HepG2 (cell line): ENCODE measurements around the gene TMEM19. TPM values are rescaled to one million over a fixed set of nuclear protein-coding genes. Genes with fewer than 3 reads are reported as not detected.
A peak's percentile ranks its signal among the peaks of the same experiment; 100 is the strongest.

Source experiments
- ARID3A ChIP-seq: IDR thresholded peaks from 2 replicates; pipeline ENCODE4 v1.6.1; 2012; ENCODE audit warnings: low read depth, low read length, improper control_type of control experiment
- ARID5B ChIP-seq: IDR thresholded peaks from 2 replicates; pipeline ENCODE4 v1.4.0; 2020; ENCODE audit warnings: mild to moderate bottlenecking, missing genetic modification reagents
- DPF2 ChIP-seq: sonication (generic); formaldehyde crosslinking; IDR thresholded peaks from 2 replicates; pipeline ENCODE4 v1.4.0; 2020; ENCODE audit warnings: mild to moderate bottlenecking, low read depth, missing genetic modification reagents, borderline replicate concordance
- FOXA1 ChIP-seq, 2 experiments: fragments of 450-650 bp in 1 of 2; sonication (generic) in 1 of 2; formaldehyde crosslinking in 1 of 2; IDR thresholded peaks; 2 replicates each; pipeline versions ENCODE4 v1.4.0 to v1.6.1; 2016 to 2020; ENCODE audit warnings: missing genetic modification reagents in 1 of 2
- FOXJ3 ChIP-seq: sonication (generic); formaldehyde crosslinking; IDR thresholded peaks from 2 replicates; pipeline ENCODE4 v1.4.0; 2020; ENCODE audit warnings: missing genetic modification reagents, mild to moderate bottlenecking, borderline replicate concordance
- FOXK2 ChIP-seq: fragments of 450-650 bp; IDR thresholded peaks from 2 replicates; pipeline ENCODE4 v1.6.1; 2016
- MLXIP ChIP-seq: sonication (generic); formaldehyde crosslinking; IDR thresholded peaks from 2 replicates; pipeline ENCODE4 v1.9.0; 2021; ENCODE audit warnings: missing genetic modification reagents, borderline replicate concordance
- NFE2L1 ChIP-seq: sonication (generic); formaldehyde crosslinking; IDR thresholded peaks from 2 replicates; pipeline ENCODE4 v1.4.0; 2020; ENCODE audit warnings: missing genetic modification reagents, mild to moderate bottlenecking, borderline replicate concordance
- NR2F6 ChIP-seq, 2 experiments: IDR thresholded peaks; 2 replicates each; pipeline ENCODE4 v1.6.1; 2016; ENCODE audit warnings: antibody characterized with exemption in 1 of 2, mild to moderate bottlenecking in 1 of 2
- STAT5B ChIP-seq: sonication (generic); formaldehyde crosslinking; IDR thresholded peaks from 2 replicates; pipeline ENCODE4 v1.4.0; 2020; ENCODE audit warnings: missing genetic modification reagents
- USF2 ChIP-seq, 2 experiments: sonication (generic) in 1 of 2; formaldehyde crosslinking in 1 of 2; IDR thresholded peaks; 2 replicates each; pipeline versions ENCODE4 v1.5.1 to v1.6.1; 2011 to 2020; ENCODE audit warnings: borderline replicate concordance in 1 of 2, low read depth in 1 of 2, low read length in 1 of 2, mild to moderate bottlenecking in 1 of 2, missing genetic modification reagents in 1 of 2, moderate library complexity in 1 of 2
- polyA plus RNA-seq, 8 experiments: library from polyadenylated mRNA; depleted of rRNA in 3 of 8; stranded (reverse) in 7 of 8; unstranded in 1 of 8; fragments of >200 nt; fragmentation: Illumina TruSeq in 4 of 8; extraction: Trizol in 4 of 8; gene quantifications; 2 replicates each; pipeline versions ENCODE4 v1.2.1 to v1.2.3, GENCODE V29; 2011 to 2016; ENCODE audit warnings: low read depth in 4 of 8, missing spikeins in 1 of 8, mixed read lengths in 1 of 8; ENCODE audit not compliant: insufficient read depth in 1 of 8
- total RNA-seq, 5 experiments: library from RNA; depleted of rRNA; stranded (reverse); fragments of >200 nt; fragmentation: Illumina TruSeq; extraction: Trizol; gene quantifications; 2 replicates each; pipeline ENCODE4 v1.2.3, GENCODE V29; 2016; ENCODE audit warnings: low read depth in 1 of 5
- TF ChIP-seq, protein P1 (sequence below): sonication (generic); formaldehyde crosslinking; IDR thresholded peaks from 2 replicates; pipeline ENCODE4 v1.8.1; 2023; ENCODE audit warnings: missing genetic modification reagents, mild to moderate bottlenecking, borderline replicate concordance
- TF ChIP-seq, protein P2 (sequence below): sonication (generic); formaldehyde crosslinking; IDR thresholded peaks from 2 replicates; pipeline ENCODE4 v1.4.0; 2020; ENCODE audit warnings: missing genetic modification reagents, borderline replicate concordance

The TMEM19 gene
- total and polyA plus RNA-seq, 2 of the 13 experiments (the other 11 are each of a cell fraction or from before 2014, with no cell fraction given): 16.9 to 22.5 TPM

DNA sequence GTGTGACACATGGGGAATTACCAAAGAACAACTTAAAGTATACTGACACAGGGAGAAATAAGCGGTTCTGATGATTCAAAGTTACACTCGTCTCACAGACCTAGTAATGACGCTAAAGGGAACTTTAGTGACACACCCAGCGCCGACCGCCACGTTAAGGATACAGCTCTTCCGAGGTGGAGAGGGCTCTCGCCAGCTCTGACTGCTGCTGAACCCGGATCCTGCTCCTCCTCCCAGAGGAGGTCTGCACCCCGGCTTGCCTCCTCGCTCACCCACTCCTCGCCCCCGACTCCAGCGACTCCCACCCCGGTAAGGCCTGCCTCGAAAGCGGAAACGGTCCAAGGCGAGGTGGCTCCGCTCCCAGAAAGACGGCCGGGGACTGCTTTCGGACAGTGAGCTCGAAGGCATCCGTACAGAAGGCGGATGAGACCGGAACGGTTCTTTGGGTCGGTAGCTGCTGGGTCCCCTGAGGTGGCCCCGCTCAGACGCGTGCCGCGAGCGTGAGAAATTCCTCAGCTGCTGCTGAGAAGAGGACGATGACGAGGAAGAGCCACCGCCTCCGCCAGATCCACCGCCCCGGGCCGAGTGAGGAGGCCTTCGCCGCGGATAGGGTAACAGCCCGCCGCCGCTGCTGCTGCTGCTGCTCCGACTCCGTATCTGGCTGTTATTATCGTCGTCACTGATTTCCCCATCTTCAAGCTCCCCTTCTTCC is 22.9 kb upstream of the TMEM19 start (continued):
- no peak for TF ChIP-seq DPF2 (CRISPR knock-in tag)
- TF ChIP-seq NR2F6 (IDR thresholded peaks at IDR 0.05): no peak
- no peak for TF ChIP-seq NR2F6 (CRISPR knock-in tag; IDR thresholded peaks at IDR 0.05)
- TF ChIP-seq USF2 (IDR thresholded peaks at IDR 0.05; ENCODE audit: low read depth, low read length): no peak
- TF ChIP-seq USF2 (CRISPR knock-in tag; IDR thresholded peaks at IDR 0.05; ENCODE audit: borderline replicate concordance): no peak
- TF ChIP-seq FOXK2: no peak
- no peak for TF ChIP-seq STAT5B (CRISPR knock-in tag)
- no peak for TF ChIP-seq FOXJ3 (CRISPR knock-in tag)
- no peak for TF ChIP-seq MLXIP (CRISPR knock-in tag)
- TF ChIP-seq, protein P1, sequence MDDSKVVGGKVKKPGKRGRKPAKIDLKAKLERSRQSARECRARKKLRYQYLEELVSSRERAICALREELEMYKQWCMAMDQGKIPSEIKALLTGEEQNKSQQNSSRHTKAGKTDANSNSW (CRISPR knock-in tag): no peak
- TF ChIP-seq ARID3A: no peak
- no peak for TF ChIP-seq NFE2L1 (CRISPR knock-in tag)
- TF ChIP-seq, protein P2, sequence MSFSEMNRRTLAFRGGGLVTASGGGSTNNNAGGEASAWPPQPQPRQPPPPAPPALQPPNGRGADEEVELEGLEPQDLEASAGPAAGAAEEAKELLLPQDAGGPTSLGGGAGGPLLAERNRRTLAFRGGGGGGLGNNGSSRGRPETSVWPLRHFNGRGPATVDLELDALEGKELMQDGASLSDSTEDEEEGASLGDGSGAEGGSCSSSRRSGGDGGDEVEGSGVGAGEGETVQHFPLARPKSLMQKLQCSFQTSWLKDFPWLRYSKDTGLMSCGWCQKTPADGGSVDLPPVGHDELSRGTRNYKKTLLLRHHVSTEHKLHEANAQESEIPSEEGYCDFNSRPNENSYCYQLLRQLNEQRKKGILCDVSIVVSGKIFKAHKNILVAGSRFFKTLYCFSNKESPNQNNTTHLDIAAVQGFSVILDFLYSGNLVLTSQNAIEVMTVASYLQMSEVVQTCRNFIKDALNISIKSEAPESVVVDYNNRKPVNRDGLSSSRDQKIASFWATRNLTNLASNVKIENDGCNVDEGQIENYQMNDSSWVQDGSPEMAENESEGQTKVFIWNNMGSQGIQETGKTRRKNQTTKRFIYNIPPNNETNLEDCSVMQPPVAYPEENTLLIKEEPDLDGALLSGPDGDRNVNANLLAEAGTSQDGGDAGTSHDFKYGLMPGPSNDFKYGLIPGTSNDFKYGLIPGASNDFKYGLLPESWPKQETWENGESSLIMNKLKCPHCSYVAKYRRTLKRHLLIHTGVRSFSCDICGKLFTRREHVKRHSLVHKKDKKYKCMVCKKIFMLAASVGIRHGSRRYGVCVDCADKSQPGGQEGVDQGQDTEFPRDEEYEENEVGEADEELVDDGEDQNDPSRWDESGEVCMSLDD (CRISPR knock-in tag): no peak
- no peak for TF ChIP-seq FOXA1 (IDR thresholded peaks at IDR 0.05)
- TF ChIP-seq FOXA1 (CRISPR knock-in tag; IDR thresholded peaks at IDR 0.05): no peak
- TF ChIP-seq ARID5B (CRISPR knock-in tag): 0 out of 2 replicates have a peak, but pooled peaks have one; percentile 6
